Duodenal mucosa (tissue), 2 donors: ENCODE data around the gene IGSF9.

Source experiments
- H3K27ac ChIP-seq: one replicate; pipeline ENCODE4 v1.7.0; 2013; ENCODE audit warnings: low read depth, low read length
- H3K27me3 ChIP-seq, 2 donors: one replicate each; pipeline ENCODE4 v1.7.0; 2013; ENCODE audit warnings: low read length in 2 of 2, control low read depth in 1 of 2; ENCODE audit not compliant: insufficient read depth in 2 of 2, control insufficient read depth in 1 of 2
- H3K36me3 ChIP-seq, 2 donors: one replicate each; pipeline ENCODE4 v1.7.0; 2013; ENCODE audit warnings: low read length in 2 of 2, control low read depth in 1 of 2; ENCODE audit not compliant: insufficient read depth in 2 of 2, control insufficient read depth in 1 of 2
- H3K4me1 ChIP-seq, 2 donors: one replicate each; pipeline ENCODE4 v1.7.0; 2013; ENCODE audit warnings: low read length in 2 of 2, control low read depth in 1 of 2; ENCODE audit not compliant: insufficient read depth in 2 of 2, control insufficient read depth in 1 of 2
- H3K4me3 ChIP-seq, 2 donors: one replicate each; pipeline ENCODE4 v1.7.0; 2013; ENCODE audit warnings: low read length in 2 of 2, low read depth in 1 of 2
- H3K9ac ChIP-seq, 2 donors: one replicate each; pipeline ENCODE4 v1.7.0; 2013; ENCODE audit warnings: low read length in 2 of 2, low read depth in 1 of 2
- H3K9me3 ChIP-seq, 2 donors: one replicate each; pipeline ENCODE4 v1.7.0; 2013; ENCODE audit warnings: low read length in 2 of 2, control low read depth in 1 of 2; ENCODE audit not compliant: control insufficient read depth in 1 of 2

Gene IGSF9

DNA sequence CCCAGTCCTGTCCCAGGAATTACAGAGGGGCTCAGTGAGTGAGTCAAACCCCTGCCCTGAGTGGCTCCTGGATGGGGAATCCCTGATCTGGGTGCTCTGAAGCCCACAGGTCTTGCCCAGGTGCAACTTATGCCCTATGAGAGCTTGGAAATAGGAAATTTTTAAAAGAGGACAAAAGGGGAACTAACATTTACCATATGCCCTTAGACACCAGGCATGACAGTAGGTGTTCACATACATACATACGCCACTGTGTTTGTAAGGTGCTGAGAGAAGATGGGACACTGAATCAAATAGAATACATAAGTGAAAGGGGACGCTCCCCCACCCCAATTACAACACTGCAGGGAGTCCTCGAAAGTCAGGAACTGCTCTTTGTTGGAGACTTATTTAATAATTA is 46.9 kb downstream of the IGSF9 start:
- no peaks in the 10 kb centered on the region for H3K9me3 ChIP-seq

DNA sequence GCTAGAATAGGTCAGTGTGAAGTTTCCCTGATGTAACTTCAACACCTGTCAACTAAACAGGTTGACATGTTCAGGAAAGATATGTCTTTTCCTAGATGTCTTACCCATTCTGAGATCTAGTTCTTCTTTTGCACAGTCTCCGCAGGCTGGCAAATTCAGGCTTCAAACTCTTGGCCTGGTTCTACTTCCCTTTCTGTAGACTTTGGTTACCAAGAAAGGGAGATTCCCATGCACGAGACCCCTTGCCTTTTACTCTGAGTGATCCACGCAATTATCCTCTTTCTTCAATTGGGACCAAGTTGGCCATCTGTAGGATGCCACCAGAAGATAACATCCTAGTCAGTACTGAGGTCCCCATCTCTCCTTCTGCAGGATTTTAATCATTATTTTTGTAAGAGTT is 47.5 kb downstream of the IGSF9 start:
- no peak overlapping the region for H3K4me3 ChIP-seq
- H3K9me3 ChIP-seq: no peaks in the 10 kb centered on the region
- peaks cover 16 to 18% of the 10 kb centered on the region in 2 donors for H3K4me1 ChIP-seq
- no peak overlapping the region for H3K9ac ChIP-seq
- H3K36me3 ChIP-seq: no peaks in the 10 kb centered on the region
- H3K27ac ChIP-seq: no peak overlapping the region
- no peaks in the 10 kb centered on the region for H3K27me3 ChIP-seq

More for the DNA sequence above, 46.9 kb downstream of the IGSF9 start:
- no peaks in the 10 kb centered on the region for H3K27me3 ChIP-seq
- no peak overlapping the region for H3K27ac ChIP-seq
- H3K36me3 ChIP-seq: no peaks in the 10 kb centered on the region
- H3K4me3 ChIP-seq: no peak overlapping the region
- H3K9ac ChIP-seq: no peak overlapping the region
- H3K4me1 ChIP-seq: peaks cover 16 to 18% of the 10 kb centered on the region in 2 donors

DNA sequence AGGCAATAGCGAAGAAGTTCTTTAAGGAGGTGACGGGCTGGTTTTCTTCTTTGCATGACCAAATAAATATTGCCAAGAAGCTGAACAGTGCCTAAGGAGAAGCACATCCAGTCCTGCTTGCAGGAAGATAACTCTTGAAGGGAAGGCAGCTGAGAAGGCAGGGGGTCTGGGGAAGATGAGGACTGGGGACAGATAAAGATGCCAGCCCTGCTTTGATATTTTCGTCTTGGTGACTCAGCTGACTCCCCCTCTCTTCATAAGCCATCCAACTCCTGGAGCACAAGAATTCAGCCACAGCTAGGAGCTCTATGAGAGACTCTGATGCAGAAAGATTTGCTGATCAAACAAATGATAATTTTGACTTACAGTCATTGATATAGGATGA is 48.9 kb downstream of the IGSF9 start:
- no peak overlapping the region for H3K27ac ChIP-seq

DNA sequence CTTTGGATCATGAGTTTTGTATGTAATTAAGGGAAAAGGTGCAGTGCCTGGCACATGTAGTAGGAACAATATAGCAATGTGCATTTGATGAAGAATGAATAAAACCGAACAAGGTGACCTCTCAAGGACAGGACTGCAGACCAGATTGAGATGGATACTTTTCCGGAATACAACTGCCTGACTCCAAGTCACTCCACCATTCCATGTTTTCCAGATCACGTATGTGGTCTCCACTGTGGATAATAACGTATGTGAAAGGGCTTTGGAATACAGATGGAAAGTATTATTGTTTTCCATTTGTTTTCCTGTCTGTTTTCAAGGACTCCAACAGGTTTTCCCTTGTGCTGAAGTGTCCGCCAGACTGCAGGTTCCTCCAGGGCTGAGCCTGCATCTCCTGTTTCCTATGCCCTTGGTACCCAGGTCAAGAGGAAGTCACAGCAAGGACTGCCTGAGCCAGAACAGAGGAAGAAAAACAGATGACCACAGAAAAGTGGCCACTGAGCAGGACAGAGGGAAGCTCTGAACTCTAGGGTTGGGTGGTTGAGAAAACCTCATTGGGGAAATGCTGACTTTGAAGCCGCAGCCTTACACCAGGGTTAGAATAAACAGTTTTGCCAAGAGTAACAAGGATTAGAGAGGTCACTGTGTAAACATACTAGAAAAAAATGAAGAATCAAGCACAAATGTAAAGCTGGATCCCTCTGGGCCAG is 49.4 kb downstream of the IGSF9 start:
- Histone ChIP-seq H3K27me3 (no peaks in the 10 kb centered on the region), H3K36me3 (no peaks in the 10 kb centered on the region), H3K27ac (no peak overlapping the region), H3K9ac (no peak overlapping the region), H3K4me1 (peaks cover 12 to 13% of the 10 kb centered on the region in 2 donors), H3K9me3 (no peaks in the 10 kb centered on the region), H3K4me3 (no peak overlapping the region)

More for the DNA sequence above, 48.9 kb downstream of the IGSF9 start:
- peaks cover 16 to 18% of the 10 kb centered on the region in 2 donors for H3K4me1 ChIP-seq
- no peaks in the 10 kb centered on the region for H3K27me3 ChIP-seq
- H3K4me3 ChIP-seq: no peak overlapping the region
- H3K9ac ChIP-seq: no peak overlapping the region
- no peaks in the 10 kb centered on the region for H3K36me3 ChIP-seq
- H3K9me3 ChIP-seq: no peaks in the 10 kb centered on the region

DNA sequence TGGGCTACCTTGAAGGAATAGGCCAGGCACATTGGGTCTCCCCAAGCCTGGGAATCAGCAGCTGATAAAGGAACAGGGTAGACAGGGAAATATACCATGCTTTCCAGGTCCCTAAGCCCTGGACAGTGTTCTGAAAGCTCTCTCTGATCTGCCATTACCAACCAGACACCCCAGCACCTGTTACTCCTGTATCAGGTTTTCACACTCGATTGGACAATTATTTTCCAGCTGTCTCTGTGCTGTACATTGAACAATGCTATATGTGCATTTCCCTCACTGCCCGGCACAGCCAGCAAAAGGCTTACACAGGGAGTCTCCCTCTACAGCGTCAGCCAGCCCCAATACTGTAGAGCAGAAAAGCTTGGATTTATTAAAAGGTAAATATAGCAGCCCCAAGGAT is 50.1 kb downstream of the IGSF9 start:
- no peaks in the 10 kb centered on the region for H3K9me3 ChIP-seq
- peaks cover 7 to 8% of the 10 kb centered on the region in 2 donors for H3K4me1 ChIP-seq
- H3K27ac ChIP-seq: no peak overlapping the region

DNA sequence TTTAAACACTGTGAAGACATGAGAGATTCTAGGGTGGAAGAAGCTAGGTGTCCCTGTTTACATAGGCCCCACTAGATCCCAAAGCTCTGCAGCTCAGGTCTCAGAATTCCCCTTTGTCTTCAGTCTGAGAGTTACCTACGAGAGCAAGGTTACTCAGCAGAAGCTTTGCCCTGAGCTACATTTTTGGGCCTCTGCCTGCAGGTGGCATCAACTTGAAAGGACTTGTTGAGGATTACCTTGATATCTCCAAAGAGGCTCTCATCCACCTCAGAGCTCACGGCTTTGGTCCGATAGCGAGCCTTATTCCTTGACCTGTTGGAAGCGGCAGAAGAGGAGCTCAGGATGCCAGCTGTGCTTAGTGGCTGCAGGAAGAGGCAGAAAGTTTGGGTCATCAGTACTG is 52.5 kb downstream of the IGSF9 start:
- no peak overlapping the region for H3K4me3 ChIP-seq

More for the DNA sequence above, 50.1 kb downstream of the IGSF9 start:
- Histone ChIP-seq H3K4me3 (no peak overlapping the region), H3K36me3 (no peaks in the 10 kb centered on the region), H3K9ac (no peak overlapping the region), H3K27me3 (no peaks in the 10 kb centered on the region)

DNA sequence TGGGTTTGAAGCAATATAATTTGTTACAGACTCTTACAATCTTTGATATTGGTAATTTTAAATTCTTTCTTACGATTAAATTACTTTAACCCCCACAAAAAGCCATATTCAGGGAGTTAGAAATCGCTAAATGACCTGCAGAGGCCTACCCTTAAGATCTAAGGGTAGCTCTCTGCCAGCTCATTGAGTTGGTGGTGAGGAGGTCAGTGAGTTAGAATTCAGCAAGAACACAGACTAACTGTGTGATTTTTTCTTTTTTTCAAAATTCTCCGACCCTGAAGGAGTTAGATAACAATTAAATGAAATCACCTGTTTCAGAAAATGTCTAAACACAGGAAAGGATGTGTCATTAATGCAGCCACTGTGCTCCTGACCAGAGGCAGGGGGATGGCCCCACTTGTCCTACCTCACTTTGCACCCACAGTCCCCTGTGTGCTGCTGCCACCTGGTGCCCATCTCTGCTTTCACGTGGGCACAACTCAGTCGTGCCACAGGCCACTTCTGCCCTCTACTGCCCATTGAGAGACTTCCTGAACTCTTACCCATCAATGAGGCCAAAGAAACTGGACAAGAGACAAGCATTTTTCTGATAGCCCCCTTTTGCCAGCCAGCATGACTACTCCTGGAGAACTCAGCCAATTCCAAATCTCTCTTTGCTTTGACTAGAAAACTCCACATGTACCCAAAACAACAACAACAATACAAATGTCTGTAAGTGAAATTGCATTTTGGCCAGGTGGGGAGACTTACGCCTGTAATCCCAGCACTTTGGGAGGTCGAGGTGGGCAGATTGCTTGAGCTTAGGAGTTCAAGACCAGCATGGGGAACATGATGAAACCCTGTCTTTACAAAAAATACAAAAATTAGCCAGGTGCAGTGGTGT is 53.9 kb downstream of the IGSF9 start:
- Histone ChIP-seq H3K27me3 (no peaks in the 10 kb centered on the region), H3K4me3 (no peak overlapping the region), H3K9me3 (no peaks in the 10 kb centered on the region), H3K4me1 (peaks cover 7 to 10% of the 10 kb centered on the region in 2 donors), H3K36me3 (no peaks in the 10 kb centered on the region), H3K9ac (no peak overlapping the region), H3K27ac (no peak overlapping the region)

More for the DNA sequence above, 52.5 kb downstream of the IGSF9 start:
- H3K27ac ChIP-seq: no peak overlapping the region
- no peaks in the 10 kb centered on the region for H3K27me3 ChIP-seq
- no peak overlapping the region for H3K9ac ChIP-seq
- no peaks in the 10 kb centered on the region for H3K9me3 ChIP-seq
- peaks cover 7 to 10% of the 10 kb centered on the region in 2 donors for H3K4me1 ChIP-seq
- H3K36me3 ChIP-seq: no peaks in the 10 kb centered on the region

DNA sequence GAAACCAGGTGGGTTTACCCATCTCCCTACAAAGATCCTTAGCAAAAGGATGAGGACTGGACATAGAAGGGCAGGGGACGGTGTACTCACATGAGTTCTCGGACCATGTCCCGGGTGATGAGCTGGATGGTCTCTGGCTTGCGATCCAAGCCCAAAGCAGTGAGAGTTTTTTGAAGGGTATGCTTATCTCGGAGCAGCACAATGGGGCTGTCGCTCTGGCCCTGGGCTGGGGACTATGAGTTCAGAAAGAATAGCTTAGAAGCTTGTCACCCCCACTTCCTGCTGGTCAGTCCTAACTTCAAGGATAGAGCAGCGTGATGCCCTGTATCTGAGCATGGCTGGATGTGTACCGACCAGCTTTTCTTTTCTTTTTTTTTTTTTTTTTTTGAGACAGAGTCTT is 55.0 kb downstream of the IGSF9 start:
- no peak overlapping the region for H3K9ac ChIP-seq
- H3K27me3 ChIP-seq: no peaks in the 10 kb centered on the region
- no peak overlapping the region for H3K27ac ChIP-seq

DNA sequence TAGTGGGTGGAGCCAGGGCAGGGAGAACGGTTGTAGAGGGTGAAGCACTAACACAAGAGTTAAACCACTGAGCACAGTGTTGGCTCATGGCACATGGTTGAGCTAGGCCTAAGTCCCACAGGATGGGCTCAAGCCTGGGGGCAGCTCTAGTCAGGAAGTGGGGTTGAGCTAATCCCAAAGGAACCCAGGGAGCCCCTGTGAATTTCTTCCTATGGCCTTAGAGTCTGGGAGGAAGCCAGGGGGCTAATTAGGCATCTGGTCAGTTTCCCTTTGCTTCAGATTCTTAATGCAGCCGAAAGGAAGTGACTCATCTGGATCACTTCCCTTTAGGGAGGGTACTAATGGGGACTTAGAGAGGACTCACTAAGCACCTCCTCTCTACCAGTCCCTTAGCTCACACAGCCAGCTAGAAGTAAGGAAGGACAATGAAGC is 55.6 kb downstream of the IGSF9 start:
- Histone ChIP-seq H3K36me3 (no peaks in the 10 kb centered on the region), H3K4me3 (no peak overlapping the region), H3K27me3 (no peaks in the 10 kb centered on the region), H3K27ac (peak overlapping the region; percentile 6), H3K9me3 (no peaks in the 10 kb centered on the region), H3K9ac (no peak overlapping the region), H3K4me1 (peaks cover 7 to 10% of the 10 kb centered on the region in 2 donors)

More for the DNA sequence above, 55.0 kb downstream of the IGSF9 start:
- H3K4me3 ChIP-seq: no peak overlapping the region
- H3K9me3 ChIP-seq: no peaks in the 10 kb centered on the region
- peaks cover 7 to 10% of the 10 kb centered on the region in 2 donors for H3K4me1 ChIP-seq
- H3K36me3 ChIP-seq: no peaks in the 10 kb centered on the region

DNA sequence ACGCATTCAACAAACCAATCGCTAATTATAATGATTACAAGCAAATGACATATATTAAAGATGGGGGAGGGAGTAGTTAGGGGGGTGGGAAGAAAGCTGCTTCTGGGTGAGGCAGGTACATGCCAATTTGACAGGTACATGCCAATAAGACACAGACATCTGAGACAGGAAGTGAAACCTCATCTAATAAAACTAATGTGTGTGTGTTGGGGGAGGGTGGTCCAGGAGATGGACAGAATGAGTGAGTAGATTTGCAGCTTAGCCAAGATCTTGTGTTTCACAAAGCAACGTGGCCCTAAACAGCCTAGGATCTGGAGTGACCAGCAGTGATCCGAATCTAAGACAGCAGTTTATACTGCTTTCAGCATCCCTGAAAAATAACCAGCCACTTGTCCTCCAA is 56.2 kb downstream of the IGSF9 start:
- Histone ChIP-seq H3K4me3 (no peak overlapping the region), H3K27ac (no peak overlapping the region), H3K9me3 (no peaks in the 10 kb centered on the region), H3K4me1 (peaks cover 7 to 10% of the 10 kb centered on the region in 2 donors), H3K27me3 (no peaks in the 10 kb centered on the region), H3K9ac (no peak overlapping the region), H3K36me3 (no peaks in the 10 kb centered on the region)
